ENCODE measurements around the gene ZNF775.

DNA sequence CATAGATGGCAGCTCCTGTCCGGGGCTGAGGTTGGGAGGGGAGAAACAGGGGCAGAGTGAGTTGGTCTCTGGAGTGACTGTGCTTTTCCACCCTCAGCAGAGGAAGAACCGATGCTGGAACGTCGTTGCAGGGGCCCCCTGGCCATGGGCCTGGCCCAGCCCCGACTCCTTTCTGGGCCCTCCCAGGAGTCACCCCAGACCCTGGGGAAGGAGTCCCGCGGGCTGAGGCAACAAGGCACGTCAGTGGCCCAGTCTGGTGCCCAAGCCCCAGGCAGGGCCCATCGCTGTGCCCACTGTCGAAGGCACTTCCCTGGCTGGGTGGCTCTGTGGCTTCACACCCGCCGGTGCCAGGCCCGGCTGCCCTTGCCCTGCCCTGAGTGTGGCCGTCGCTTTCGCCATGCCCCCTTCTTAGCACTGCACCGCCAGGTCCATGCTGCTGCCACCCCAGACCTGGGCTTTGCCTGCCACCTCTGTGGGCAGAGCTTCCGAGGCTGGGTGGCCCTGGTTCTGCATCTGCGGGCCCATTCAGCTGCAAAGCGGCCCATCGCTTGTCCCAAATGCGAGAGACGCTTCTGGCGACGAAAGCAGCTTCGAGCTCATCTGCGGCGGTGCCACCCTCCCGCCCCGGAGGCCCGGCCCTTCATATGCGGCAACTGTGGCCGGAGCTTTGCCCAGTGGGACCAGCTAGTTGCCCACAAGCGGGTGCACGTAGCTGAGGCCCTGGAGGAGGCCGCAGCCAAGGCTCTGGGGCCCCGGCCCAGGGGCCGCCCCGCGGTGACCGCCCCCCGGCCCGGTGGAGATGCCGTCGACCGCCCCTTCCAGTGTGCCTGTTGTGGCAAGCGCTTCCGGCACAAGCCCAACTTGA lies 7.8 kb upstream of the ZNF775 start:
- TF ChIP-seq, protein P1, sequence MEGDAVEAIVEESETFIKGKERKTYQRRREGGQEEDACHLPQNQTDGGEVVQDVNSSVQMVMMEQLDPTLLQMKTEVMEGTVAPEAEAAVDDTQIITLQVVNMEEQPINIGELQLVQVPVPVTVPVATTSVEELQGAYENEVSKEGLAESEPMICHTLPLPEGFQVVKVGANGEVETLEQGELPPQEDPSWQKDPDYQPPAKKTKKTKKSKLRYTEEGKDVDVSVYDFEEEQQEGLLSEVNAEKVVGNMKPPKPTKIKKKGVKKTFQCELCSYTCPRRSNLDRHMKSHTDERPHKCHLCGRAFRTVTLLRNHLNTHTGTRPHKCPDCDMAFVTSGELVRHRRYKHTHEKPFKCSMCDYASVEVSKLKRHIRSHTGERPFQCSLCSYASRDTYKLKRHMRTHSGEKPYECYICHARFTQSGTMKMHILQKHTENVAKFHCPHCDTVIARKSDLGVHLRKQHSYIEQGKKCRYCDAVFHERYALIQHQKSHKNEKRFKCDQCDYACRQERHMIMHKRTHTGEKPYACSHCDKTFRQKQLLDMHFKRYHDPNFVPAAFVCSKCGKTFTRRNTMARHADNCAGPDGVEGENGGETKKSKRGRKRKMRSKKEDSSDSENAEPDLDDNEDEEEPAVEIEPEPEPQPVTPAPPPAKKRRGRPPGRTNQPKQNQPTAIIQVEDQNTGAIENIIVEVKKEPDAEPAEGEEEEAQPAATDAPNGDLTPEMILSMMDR (IDR thresholded peaks at IDR 0.05): no peak
- no peak for TF ChIP-seq ZFX (IDR thresholded peaks at IDR 0.05; ENCODE audit: borderline replicate concordance)

Measured in 22Rv1 (cell line).